ENCODE measurements around the gene DDOST.
"Not testable (repeated sequence)": the region's sequence is repeated elsewhere in the genome, so short reads cannot be mapped to it uniquely, and the experiment has no call there.

DDOST gene

GRCh38 chr1:20689645-20690056 lies 28.5 kb upstream of the DDOST start:
- no peak for DNase-seq

- no peak for DNase-seq
Observed at GRCh38 chr1:20686883-20687725, 25.9 kb upstream of the DDOST start.

- DNase-seq: no peak
Observed at GRCh38 chr1:20685741-20686140, 24.6 kb upstream of the DDOST start.

- DNase-seq: no peak
Observed at GRCh38 chr1:20685099-20685662, 24.0 kb upstream of the DDOST start.

- DNase-seq: no peak
Observed at GRCh38 chr1:20684651-20685050, 23.5 kb upstream of the DDOST start.

GRCh38 chr1:20684050-20684620 lies 23.0 kb upstream of the DDOST start:
- no peak for DNase-seq

- no peak for DNase-seq
Observed at GRCh38 chr1:20683614-20684013, 22.4 kb upstream of the DDOST start.

- DNase-seq: no peak
Observed at GRCh38 chr1:20682571-20683236, 21.5 kb upstream of the DDOST start.

- DNase-seq: no peak
Observed at GRCh38 chr1:20681999-20682398, 20.8 kb upstream of the DDOST start.

GRCh38 chr1:20680269-20680668 lies 19.1 kb upstream of the DDOST start:
- no peak for DNase-seq

- DNase-seq: peak; percentile 8
Observed at GRCh38 chr1:20678599-20678998, 17.4 kb upstream of the DDOST start.

- DNase-seq: not testable (repeated sequence)
Observed at GRCh38 chr1:20673626-20674025, 12.5 kb upstream of the DDOST start.

- no peak for DNase-seq
Observed at GRCh38 chr1:20672265-20672632, 11.1 kb upstream of the DDOST start.

GRCh38 chr1:20670936-20671335 lies 9.8 kb upstream of the DDOST start:
- no peak for DNase-seq

GRCh38 chr1:20668581-20668980 lies 7.4 kb upstream of the DDOST start:
- no peak for DNase-seq

GRCh38 chr1:20666804-20667203 lies 5.6 kb upstream of the DDOST start:
- no peak for DNase-seq

GRCh38 chr1:20666146-20666545 lies 5.0 kb upstream of the DDOST start:
- DNase-seq: no peak

GRCh38 chr1:20665726-20666125 lies 4.6 kb upstream of the DDOST start:
- no peak for DNase-seq

- DNase-seq: no peak
Observed at GRCh38 chr1:20663969-20664715, 3.0 kb upstream of the DDOST start.

GRCh38 chr1:20663365-20663764 lies 2.2 kb upstream of the DDOST start:
- no peak for DNase-seq

- DNase-seq: no peak
Observed at GRCh38 chr1:20662110-20662475, 924 bp upstream of the DDOST start.

- peak; percentile 27 for DNase-seq
Observed at GRCh38 chr1:20660847-20661206, 342 bp downstream of the DDOST start.

- DNase-seq: no peak
Observed at GRCh38 chr1:20660363-20660762, 806 bp downstream of the DDOST start.
